Measurements from ENCODE around the gene BARX2.
A peak's percentile ranks its signal among the peaks of the same experiment; 100 is the strongest.

The BARX2 gene

GRCh38 chr11:129372609-129373488, 2.8 kb upstream of the BARX2 start:
- no peak for DNase-seq (ENCODE audit: low read depth, low spot score)
- H3K27ac ChIP-seq, result no peak overlapping the region

- DNase-seq (ENCODE audit: low read depth, low spot score), result no peak
- no peak overlapping the region for H3K27ac ChIP-seq
Observed at GRCh38 chr11:129373489-129373953, 2.1 kb upstream of the BARX2 start.

GRCh38 chr11:129374081-129374992, 1.3 kb upstream of the BARX2 start:
- peak overlapping the region; percentile 73 for H3K27ac ChIP-seq
- no peak for DNase-seq (ENCODE audit: low read depth, low spot score)

GRCh38 chr11:129374993-129375750, 476 bp upstream of the BARX2 start:
- DNase-seq (ENCODE audit: low read depth, low spot score), result no peak
- peak overlapping the region; percentile 73 for H3K27ac ChIP-seq

- peak overlapping the region; percentile 73 for H3K27ac ChIP-seq
- DNase-seq (ENCODE audit: low read depth, low spot score), result no peak
Observed at GRCh38 chr11:129376658-129377341, 1.2 kb downstream of the BARX2 start.

- DNase-seq (ENCODE audit: low read depth, low spot score), result no peak
- peak overlapping the region; percentile 73 for H3K27ac ChIP-seq
Observed at GRCh38 chr11:129377739-129378138, 2.1 kb downstream of the BARX2 start.

GRCh38 chr11:129380413-129380812, 4.8 kb downstream of the BARX2 start:
- DNase-seq (ENCODE audit: low read depth, low spot score), result no peak
- H3K27ac ChIP-seq, result no peak overlapping the region

- no peak overlapping the region for H3K27ac ChIP-seq
- DNase-seq (ENCODE audit: low read depth, low spot score), result no peak
Observed at GRCh38 chr11:129382583-129382982, 6.9 kb downstream of the BARX2 start.

GRCh38 chr11:129383060-129383459, 7.4 kb downstream of the BARX2 start:
- DNase-seq (ENCODE audit: low read depth, low spot score), result no peak
- H3K27ac ChIP-seq, result no peak overlapping the region

- H3K27ac ChIP-seq, result no peak overlapping the region
Observed at GRCh38 chr11:129383502-129383901, 7.9 kb downstream of the BARX2 start.

GRCh38 chr11:129384415-129384814, 8.8 kb downstream of the BARX2 start:
- no peak overlapping the region for H3K27ac ChIP-seq
- no peak for DNase-seq (ENCODE audit: low read depth, low spot score)

More at GRCh38 chr11:129383502-129383901, 7.9 kb downstream of the BARX2 start:
- no peak for DNase-seq (ENCODE audit: low read depth, low spot score)

- DNase-seq (ENCODE audit: low read depth, low spot score), result no peak
- no peak overlapping the region for H3K27ac ChIP-seq
Observed at GRCh38 chr11:129385801-129386200, 10.2 kb downstream of the BARX2 start.

- DNase-seq (ENCODE audit: low read depth, low spot score), result no peak
- no peak overlapping the region for H3K27ac ChIP-seq
Observed at GRCh38 chr11:129386795-129387397, 11.2 kb downstream of the BARX2 start.

- no peak for DNase-seq (ENCODE audit: low read depth, low spot score)
Observed at GRCh38 chr11:129387434-129387833, 11.8 kb downstream of the BARX2 start.

GRCh38 chr11:129388824-129389223, 13.2 kb downstream of the BARX2 start:
- no peak for DNase-seq (ENCODE audit: low read depth, low spot score)

More at GRCh38 chr11:129387434-129387833, 11.8 kb downstream of the BARX2 start:
- no peak overlapping the region for H3K27ac ChIP-seq

GRCh38 chr11:129390303-129390821, 14.7 kb downstream of the BARX2 start:
- no peak for DNase-seq (ENCODE audit: low read depth, low spot score)
- no peak overlapping the region for H3K27ac ChIP-seq

More at GRCh38 chr11:129388824-129389223, 13.2 kb downstream of the BARX2 start:
- H3K27ac ChIP-seq, result no peak overlapping the region

- DNase-seq (ENCODE audit: low read depth, low spot score), result no peak
- no peak overlapping the region for H3K27ac ChIP-seq
Observed at GRCh38 chr11:129391360-129391759, 15.7 kb downstream of the BARX2 start.

- no peak overlapping the region for H3K27ac ChIP-seq
- no peak for DNase-seq (ENCODE audit: low read depth, low spot score)
Observed at GRCh38 chr11:129391821-129392220, 16.2 kb downstream of the BARX2 start.

GRCh38 chr11:129392995-129393394, 17.3 kb downstream of the BARX2 start:
- no peak overlapping the region for H3K27ac ChIP-seq
- no peak for DNase-seq (ENCODE audit: low read depth, low spot score)

Measured in epithelial cell of prostate (primary cell).